GM18507 (cell line): ENCODE results near the gene CTSF.
A peak's percentile ranks its signal among the peaks of the same experiment; 100 is the strongest.
"Not testable (repeated sequence)": the region's sequence is repeated elsewhere in the genome, so short reads cannot be mapped to it uniquely, and the experiment has no call there.

ENCODE experiments used
- DNase-seq: peaks from one replicate; pipeline ENCODE4 v3.0.0; 2011; ENCODE audit warnings: low read depth; ENCODE audit not compliant: insufficient read length; ENCODE audit errors: extremely low spot score
- FAIRE-seq: peaks from 2 replicates; lab custom pipeline; 2011; peaks lifted over from hg19 to GRCh38; lab: Jason Lieb, UNC

Gene CTSF

DNA sequence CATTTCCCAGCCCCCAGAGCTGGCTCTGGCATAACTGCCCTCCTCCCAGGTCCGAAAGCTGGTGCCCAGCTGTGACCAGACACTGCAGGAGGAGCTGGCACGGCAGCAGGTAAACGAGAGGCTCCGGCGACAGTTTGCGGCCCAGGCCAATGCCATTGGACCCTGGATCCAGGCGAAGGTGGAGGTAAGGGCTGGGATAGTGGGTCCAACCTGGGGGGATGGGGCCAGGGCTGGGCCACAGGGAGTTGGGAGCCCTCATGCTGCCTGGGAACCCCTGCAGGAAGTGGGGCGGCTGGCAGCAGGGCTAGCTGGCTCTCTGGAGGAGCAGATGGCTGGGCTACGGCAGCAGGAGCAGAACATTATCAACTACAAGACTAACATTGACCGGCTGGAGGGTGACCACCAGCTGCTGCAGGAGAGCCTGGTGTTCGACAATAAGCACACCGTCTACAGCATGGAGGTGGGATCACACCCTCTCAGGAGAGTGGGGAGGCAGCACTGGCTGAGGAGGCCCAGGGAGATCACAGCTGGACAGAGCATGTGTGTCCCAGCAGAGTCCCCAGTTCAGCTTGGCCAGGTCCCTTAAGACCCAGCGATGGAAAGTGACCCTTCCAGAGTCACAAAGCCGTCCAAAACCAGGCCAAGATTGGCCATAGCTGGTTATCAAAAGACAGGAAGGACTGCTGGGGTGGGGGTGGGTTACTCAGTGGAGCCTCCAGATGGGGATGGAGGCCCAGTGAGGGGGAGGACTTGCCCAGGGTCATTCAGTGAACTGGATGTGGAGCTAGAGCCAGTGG lies 7.0 kb downstream of the CTSF start:
- no peak for DNase-seq
- no peak for FAIRE-seq

GRCh38 chr11:66559866-66560676 lies 8.3 kb downstream of the CTSF start:
- FAIRE-seq (no peak), DNase-seq (no peak)

DNA sequence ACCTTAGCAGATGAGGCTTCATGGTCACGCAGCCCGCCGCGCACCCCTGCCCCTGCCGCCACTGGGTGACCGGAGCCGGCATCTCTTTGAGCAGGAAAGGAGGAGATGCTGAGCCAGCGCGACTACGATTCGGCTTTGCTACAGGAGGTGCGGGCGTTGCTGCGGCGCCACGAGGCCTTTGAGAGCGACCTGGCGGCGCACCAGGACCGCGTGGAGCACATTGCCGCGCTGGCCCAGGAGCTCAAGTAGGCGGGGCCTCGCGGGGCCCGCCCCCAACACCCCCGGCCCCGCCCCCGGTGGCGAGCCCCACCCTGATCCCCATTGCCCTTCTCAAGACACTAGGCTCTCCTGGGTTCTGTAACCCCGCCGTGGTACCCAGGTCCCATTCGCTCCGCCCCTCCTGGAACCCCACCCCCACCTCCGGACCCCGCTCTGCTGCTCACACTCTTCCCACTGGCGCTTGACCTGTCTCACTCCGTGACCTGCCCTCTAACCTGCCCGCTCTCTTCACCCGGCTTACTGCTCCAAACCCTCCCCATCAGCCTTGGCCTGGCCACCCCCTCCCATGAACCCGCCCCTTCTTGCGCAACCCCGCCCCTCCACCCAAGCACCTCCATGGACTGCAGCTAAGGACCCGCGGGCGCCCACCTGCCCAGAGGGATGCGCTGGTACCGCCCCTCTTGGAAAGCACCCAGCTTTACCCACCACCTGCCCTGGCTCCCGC lies 9.1 kb downstream of the CTSF start:
- DNase-seq, result no peak
- FAIRE-seq, result no peak

DNA sequence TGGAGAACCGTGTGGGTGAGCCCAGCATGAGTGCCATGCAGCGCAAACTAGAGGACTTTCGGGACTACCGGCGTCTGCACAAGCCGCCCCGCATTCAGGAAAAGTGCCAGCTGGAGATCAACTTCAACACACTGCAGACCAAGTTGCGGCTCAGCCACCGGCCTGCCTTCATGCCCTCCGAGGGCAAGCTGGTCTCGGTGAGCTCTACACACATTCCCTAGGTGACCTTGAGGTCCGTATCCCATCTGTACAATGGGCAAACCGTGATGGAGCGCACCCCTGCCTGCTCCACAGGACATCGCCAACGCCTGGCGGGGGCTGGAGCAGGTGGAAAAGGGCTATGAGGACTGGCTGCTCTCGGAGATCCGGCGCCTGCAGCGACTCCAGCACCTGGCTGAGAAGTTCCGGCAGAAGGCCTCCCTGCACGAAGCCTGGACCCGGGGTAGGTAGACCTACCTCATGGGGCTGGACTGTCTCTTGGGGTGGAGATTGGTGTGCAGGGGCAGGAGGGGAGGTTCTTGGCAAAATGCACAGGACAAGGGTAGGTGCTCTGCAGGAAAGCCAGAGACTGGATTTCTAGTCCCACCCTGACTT lies 10.6 kb downstream of the CTSF start:
- FAIRE-seq, result no peak
- DNase-seq, result no peak

DNA sequence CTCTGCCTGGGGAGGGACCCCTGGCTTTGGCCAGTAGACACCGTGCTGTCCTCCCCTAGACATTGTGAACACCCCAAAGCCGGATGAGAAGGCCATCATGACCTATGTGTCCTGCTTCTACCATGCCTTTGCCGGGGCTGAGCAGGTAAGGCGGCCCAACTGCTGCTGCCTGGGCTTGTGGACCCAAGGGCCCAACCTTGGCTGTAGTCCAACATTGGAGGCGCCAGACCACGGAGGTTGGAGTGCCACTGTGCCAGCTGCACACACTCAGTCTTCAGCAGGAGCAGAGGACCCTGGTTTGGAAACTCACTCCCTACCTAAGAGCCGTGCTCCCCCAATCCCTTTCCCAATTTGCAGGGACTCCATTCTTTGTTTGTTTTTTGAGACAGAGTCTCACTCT lies 12.3 kb downstream of the CTSF start:
- FAIRE-seq (no peak), DNase-seq (no peak)

- DNase-seq (no peak), FAIRE-seq (no peak)
Observed at GRCh38 chr11:66555416-66555815, 13.0 kb downstream of the CTSF start.

GRCh38 chr11:66554602-66555001 lies 13.8 kb downstream of the CTSF start:
- DNase-seq (no peak), FAIRE-seq (no peak)

- FAIRE-seq (no peak), DNase-seq (no peak)
Observed at GRCh38 chr11:66550887-66551286, 17.5 kb downstream of the CTSF start.

DNA sequence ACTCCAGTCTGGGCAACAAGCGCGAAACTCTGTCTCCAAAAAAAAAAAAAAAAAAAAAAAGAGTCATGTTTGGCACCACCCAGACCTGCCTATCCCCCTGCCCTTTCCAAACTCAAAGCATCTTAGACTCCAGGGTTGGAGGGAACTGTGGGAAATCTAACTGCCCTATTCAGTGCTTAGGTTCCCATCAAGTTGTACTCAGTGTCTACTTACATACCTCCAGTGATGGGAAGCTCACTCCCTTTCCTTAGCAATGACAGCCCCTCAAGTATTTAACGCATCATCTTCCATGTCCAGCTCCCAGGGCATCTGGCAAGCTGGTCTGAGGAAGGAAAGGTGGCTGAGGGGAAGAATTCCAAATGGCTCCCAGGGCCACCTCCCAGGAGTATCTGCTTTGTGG lies 18.7 kb downstream of the CTSF start:
- DNase-seq, result no peak
- no peak for FAIRE-seq

GRCh38 chr11:66548774-66549630 lies 19.4 kb downstream of the CTSF start:
- FAIRE-seq (no peak), DNase-seq (no peak)

DNA sequence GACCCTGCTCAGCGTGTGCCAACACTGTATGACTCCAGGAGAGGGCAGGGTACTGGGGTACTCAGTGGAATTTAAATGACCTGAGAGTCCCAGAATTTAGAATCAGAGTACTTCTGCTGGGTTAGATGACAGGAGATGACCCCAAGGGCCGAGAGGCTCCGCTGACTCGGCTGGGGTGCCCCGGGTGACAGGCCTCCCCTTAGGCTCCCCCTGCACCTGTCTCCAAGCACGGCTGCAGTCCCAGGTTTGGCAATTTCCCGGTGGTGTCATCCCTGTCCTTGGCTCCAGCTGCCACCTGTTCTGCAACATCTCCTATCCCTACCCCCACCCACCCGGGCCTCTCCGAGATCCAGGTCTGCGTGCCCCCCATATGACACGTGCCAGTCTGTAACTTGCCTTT lies 20.4 kb downstream of the CTSF start:
- FAIRE-seq (no peak), DNase-seq (no peak)

GRCh38 chr11:66547662-66548009 lies 20.8 kb downstream of the CTSF start:
- FAIRE-seq, result no peak
- no peak for DNase-seq

- DNase-seq, result no peak
- no peak for FAIRE-seq
Observed at GRCh38 chr11:66546966-66547661, 21.3 kb downstream of the CTSF start.

DNA sequence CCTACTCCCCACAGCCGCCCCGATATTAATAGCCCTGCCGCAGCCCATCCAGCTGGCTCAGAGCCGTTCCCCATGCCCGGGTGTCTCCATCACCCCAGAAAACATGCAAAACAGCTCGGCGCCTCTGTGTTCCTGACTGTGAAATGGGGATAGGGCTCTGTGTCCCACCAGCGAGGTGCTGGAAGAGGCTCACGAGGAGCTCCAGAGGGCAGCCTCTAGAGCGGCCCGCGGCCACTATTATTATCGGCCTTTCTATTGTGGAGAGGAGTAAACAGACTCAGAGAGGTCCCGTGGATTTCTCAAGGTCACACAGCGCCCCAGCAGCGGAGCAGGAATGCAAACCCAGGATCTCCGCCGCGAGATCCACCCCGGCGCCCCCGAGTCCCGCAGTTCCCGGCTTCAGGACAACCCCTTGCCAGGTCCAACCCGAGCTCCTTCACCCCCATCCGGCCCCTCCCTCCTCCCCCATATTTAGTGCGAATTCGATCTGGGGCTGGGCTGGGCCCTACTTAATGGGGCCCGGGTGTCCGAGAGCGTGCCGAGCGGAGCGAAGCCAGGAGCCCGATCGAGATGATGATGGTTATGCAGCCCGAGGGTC lies 21.9 kb downstream of the CTSF start, which contains the start of gene ACTN3:
ACTN3 (plus strand) TSS at position 536 of the 598 bp plus-strand sequence; CDS start at position 571, 35 bp downstream.
- no peak for DNase-seq

GRCh38 chr11:66545701-66546367 lies 22.6 kb downstream of the CTSF start, which contains the start of gene ZDHHC24:
Gene ZDHHC24, minus strand, starts transcription at chr11:66546048. Its CDS starts 45 bp downstream, at chr11:66546003.
- DNase-seq (peak; percentile 97), FAIRE-seq (peak; percentile 94)

More for the DNA sequence above, 21.9 kb downstream of the CTSF start, which contains the start of gene ACTN3:
- FAIRE-seq, result no peak

DNA sequence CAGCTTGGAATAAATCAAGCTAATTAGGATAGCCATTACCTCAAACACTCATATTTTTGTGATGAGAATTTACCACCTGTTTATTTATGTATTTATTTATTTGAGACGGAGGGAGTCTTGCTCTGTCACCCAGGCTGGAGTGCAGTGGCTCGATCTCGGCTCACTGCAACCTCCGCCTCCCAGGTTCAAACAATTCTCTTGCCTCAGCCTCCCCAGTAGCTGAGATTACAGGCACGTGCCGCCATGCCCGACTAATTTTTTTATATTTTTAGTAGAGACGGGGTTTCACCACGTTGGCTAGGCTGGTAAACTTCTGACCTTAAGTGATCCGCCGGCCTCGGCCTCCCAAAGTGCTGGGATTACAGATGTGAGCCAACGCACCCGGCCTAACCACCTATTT lies 23.5 kb downstream of the CTSF start:
- FAIRE-seq, DNase-seq: not testable (repeated sequence)
